ENCODE results near the gene SUMF1. TPM values are rescaled to one million over a fixed set of nuclear protein-coding genes. Genes with fewer than 3 reads are reported as not detected.

SUMF1 gene
- total RNA-seq, 3 donors from 2014 or later: 29.3 to 38.3 (median 32.1) TPM

- no peaks in the 10 kb centered on the region for H3K36me3 ChIP-seq (ENCODE audit: low read depth)
- no peak for TF ChIP-seq CTCF (IDR thresholded peaks at IDR 0.05)
- no peak overlapping the region for H3K4me3 ChIP-seq
- H3K4me1 ChIP-seq (ENCODE audit: low read depth): no peaks in the 10 kb centered on the region
- intact Hi-C loops (cut with DNase I, micrococcal nuclease): no loop called here
- DNase-seq: no peak
- peak; percentile 64 for ATAC-seq
- H3K9me3 ChIP-seq: no peaks in the 10 kb centered on the region
Observed at GRCh38 chr3:4406746-4407568, 60.1 kb downstream of the SUMF1 start.

- ATAC-seq: no peak
- Histone ChIP-seq H3K4me1 (ENCODE audit: low read depth) (no peaks in the 10 kb centered on the region), H3K4me3 (no peak overlapping the region), H3K9me3 (no peaks in the 10 kb centered on the region), H3K36me3 (ENCODE audit: low read depth) (no peaks in the 10 kb centered on the region)
- TF ChIP-seq CTCF (IDR thresholded peaks at IDR 0.05): no peak
- DNase-seq: no peak
- intact Hi-C loops (cut with DNase I, micrococcal nuclease): no loop called here
Observed at GRCh38 chr3:4404881-4405280, 62.2 kb downstream of the SUMF1 start.

GRCh38 chr3:4401441-4401840 is 65.6 kb downstream of the SUMF1 start:
- Histone ChIP-seq H3K4me1 (ENCODE audit: low read depth) (no peaks in the 10 kb centered on the region), H3K4me3 (no peak overlapping the region), H3K36me3 (ENCODE audit: low read depth) (no peaks in the 10 kb centered on the region), H3K9me3 (no peaks in the 10 kb centered on the region)
- TF ChIP-seq CTCF (IDR thresholded peaks at IDR 0.05): no peak
- DNase-seq: no peak
- intact Hi-C loops (cut with DNase I, micrococcal nuclease): no loop called here
- ATAC-seq: no peak

- ATAC-seq: no peak
- DNase-seq: no peak
- Histone ChIP-seq H3K4me1 (ENCODE audit: low read depth) (no peaks in the 10 kb centered on the region), H3K4me3 (no peak overlapping the region), H3K36me3 (ENCODE audit: low read depth) (no peaks in the 10 kb centered on the region), H3K9me3 (no peaks in the 10 kb centered on the region)
- intact Hi-C loops (cut with DNase I, micrococcal nuclease): no loop called here
- TF ChIP-seq CTCF (IDR thresholded peaks at IDR 0.05): no peak
Observed at GRCh38 chr3:4399476-4399875, 67.6 kb downstream of the SUMF1 start.

GRCh38 chr3:4398941-4399245 is 68.2 kb downstream of the SUMF1 start:
- H3K36me3 ChIP-seq (ENCODE audit: low read depth): no peaks in the 10 kb centered on the region
- no peaks in the 10 kb centered on the region for H3K4me1 ChIP-seq (ENCODE audit: low read depth)
- intact Hi-C loops (cut with DNase I, micrococcal nuclease): no loop called here
- no peaks in the 10 kb centered on the region for H3K9me3 ChIP-seq
- peak in 1 of 3 donors; percentile 21 for DNase-seq
- ATAC-seq: no peak
- TF ChIP-seq CTCF (IDR thresholded peaks at IDR 0.05): no peak
- no peak overlapping the region for H3K4me3 ChIP-seq
